DOHH2 (cell line): ENCODE results near the gene FUT3.

Experiments
- H3F3A ChIP-seq: fragments of 200-600 bp; sonication (generic), shearing (Covaris generic); 2 replicates; pipeline ENCODE4 v1.6.0; 2016; ENCODE audit warnings: antibody characterized with exemption, mild to moderate bottlenecking; ENCODE audit not compliant: control insufficient read depth, insufficient read depth
- H3K27ac ChIP-seq: fragments of 200-600 bp; sonication (generic); 2 replicates; pipeline ENCODE4 v1.5.1; 2014; ENCODE audit warnings: low read depth, mild to moderate bottlenecking, low read length, moderate library complexity
- H3K27me3 ChIP-seq: fragments of 200-600 bp; sonication (generic); 2 replicates; pipeline ENCODE4 v1.6.1; 2014; ENCODE audit warnings: mild to moderate bottlenecking, low read length, mixed read lengths; ENCODE audit not compliant: control insufficient read depth
- H3K36me3 ChIP-seq: fragments of 200-600 bp; sonication (generic); 2 replicates; pipeline ENCODE4 v1.6.1; 2014; ENCODE audit warnings: mild to moderate bottlenecking, low read length, moderate library complexity, mixed read lengths; ENCODE audit not compliant: control insufficient read depth
- H3K4me1 ChIP-seq: fragments of 200-600 bp; sonication (generic); 2 replicates; pipeline ENCODE4 v1.6.1; 2014; ENCODE audit warnings: mild to moderate bottlenecking, low read length, mixed read lengths; ENCODE audit not compliant: control insufficient read depth
- H3K4me2 ChIP-seq: fragments of 200-600 bp; sonication (generic); 2 replicates; pipeline ENCODE4 v1.6.0; 2014; ENCODE audit warnings: mild to moderate bottlenecking, low read length, moderate library complexity
- H3K4me3 ChIP-seq: fragments of 200-600 bp; sonication (generic); 2 replicates; pipeline ENCODE4 v1.5.1; 2014; ENCODE audit warnings: mild to moderate bottlenecking, low read length, mixed read lengths
- H3K79me2 ChIP-seq: fragments of 200-600 bp; sonication (generic); 2 replicates; pipeline ENCODE4 v1.6.1; 2014; ENCODE audit warnings: mild to moderate bottlenecking, low read length, mixed read lengths; ENCODE audit not compliant: control insufficient read depth
- H3K9me2 ChIP-seq: fragments of 200-600 bp; sonication (generic); replicated peaks from 2 replicates; pipeline ENCODE4 v1.6.1; 2014; ENCODE audit warnings: mild to moderate bottlenecking, low read length, mixed read lengths; ENCODE audit not compliant: control insufficient read depth
- H3K9me3 ChIP-seq: fragments of 200-600 bp; sonication (generic); 2 replicates; pipeline ENCODE4 v1.6.1; 2014; ENCODE audit warnings: antibody characterized with exemption, low read length, mixed read lengths; ENCODE audit not compliant: control insufficient read depth, insufficient read depth
- H4K20me1 ChIP-seq: fragments of 200-600 bp; sonication (generic); 2 replicates; pipeline ENCODE4 v1.6.0; 2014; ENCODE audit warnings: low read depth, mild to moderate bottlenecking, antibody characterized with exemption, low read length, moderate library complexity; ENCODE audit not compliant: control insufficient read depth, insufficient read depth
- CTCF ChIP-seq: fragments of 200-600 bp; sonication (generic); IDR thresholded peaks from one replicate; pipeline ENCODE4 v1.5.1; 2014; ENCODE audit warnings: antibody characterized with exemption, mild to moderate bottlenecking, low read depth, low read length; ENCODE audit not compliant: poor library complexity, severe bottlenecking
- EZH2phosphoT487 ChIP-seq: fragments of 200-600 bp; sonication (generic); IDR thresholded peaks from 2 replicates; pipeline ENCODE4 v1.6.1; 2017; ENCODE audit warnings: borderline replicate concordance, mild to moderate bottlenecking, antibody characterized with exemption, low read length, moderate library complexity, mixed read lengths

The FUT3 gene

GRCh38 chr19:5805462-5806132, 45.7 kb downstream of the FUT3 start:
- peak; percentile 46; the same call in 1 of the 2 replicates for TF ChIP-seq EZH2phosphoT487
- peak; percentile 73 for TF ChIP-seq CTCF
- no peak overlapping the region; the same call in 1 of the 2 replicates for H3K4me2 ChIP-seq
- no peak overlapping the region for H3K4me3 ChIP-seq
- no peaks in the 10 kb centered on the region for H3F3A ChIP-seq
- H3K9me3 ChIP-seq: no peaks in the 10 kb centered on the region
- no peaks in the 10 kb centered on the region for H3K9me2 ChIP-seq
- peaks cover 24% of the 10 kb centered on the region for H3K27me3 ChIP-seq
- no peaks in the 10 kb centered on the region for H3K79me2 ChIP-seq
- peaks cover 14% of the 10 kb centered on the region for H3K4me1 ChIP-seq
- no peak overlapping the region for H3K27ac ChIP-seq
- no peaks in the 10 kb centered on the region for H3K36me3 ChIP-seq
- H4K20me1 ChIP-seq: no peaks in the 10 kb centered on the region

GRCh38 chr19:5804516-5805461, 46.5 kb downstream of the FUT3 start, which contains the start of gene NRTN:
Gene NRTN (plus strand): TSS chr19:5805067. CDS start chr19:5824166, 19,099 bp downstream.
- peak within 1 kb of the TSS; percentile 66 for H3K4me3 ChIP-seq
- no peaks in the 10 kb centered on the region for H3K9me2 ChIP-seq
- H3K27ac ChIP-seq: no peak within 1 kb of the TSS
- H3F3A ChIP-seq: no peaks in the 10 kb centered on the region
- peaks cover 14% of the 10 kb centered on the region for H3K4me1 ChIP-seq
- TF ChIP-seq CTCF (no peak), EZH2phosphoT487 (no peak)
- H3K79me2 ChIP-seq: no peaks in the 10 kb centered on the region
- H3K36me3 ChIP-seq: no peaks in the 10 kb centered on the region
- H4K20me1 ChIP-seq: no peaks in the 10 kb centered on the region
- H3K27me3 ChIP-seq: peaks cover 24% of the 10 kb centered on the region
- no peaks in the 10 kb centered on the region for H3K9me3 ChIP-seq
- H3K4me2 ChIP-seq: peak within 1 kb of the TSS; percentile 83

GRCh38 chr19:5803752-5804515, 47.3 kb downstream of the FUT3 start:
- Histone ChIP-seq H3K4me2 (peak overlapping the region; percentile 83), H3K27me3 (peaks cover 24% of the 10 kb centered on the region), H3K4me1 (peaks cover 14% of the 10 kb centered on the region), H3K4me3 (peak overlapping the region; percentile 66), H3F3A (no peaks in the 10 kb centered on the region), H3K9me3 (no peaks in the 10 kb centered on the region), H4K20me1 (no peaks in the 10 kb centered on the region), H3K36me3 (no peaks in the 10 kb centered on the region), H3K79me2 (no peaks in the 10 kb centered on the region), H3K27ac (no peak overlapping the region), H3K9me2 (no peaks in the 10 kb centered on the region)
- peak; percentile 98 for TF ChIP-seq CTCF
- no peak for TF ChIP-seq EZH2phosphoT487
